PC-9 (cell line): ENCODE measurements around the gene ATE1. TPM values are rescaled to one million over a fixed set of nuclear protein-coding genes. Genes with fewer than 3 reads are reported as not detected.

ENCODE experiments used
- BruUV-seq: library from RNA; stranded (reverse); fragments of 400-500 nt; replicated peaks from 2 replicates; lab custom pipeline; 2021; lab: Mats Ljungman, UMichigan
- CTCF ChIA-PET: fragments of 300-600 bp; sonication (Branson Sonifier 250); formaldehyde crosslinking; loops from one replicate; lab custom pipeline; 2022; ENCODE audit warnings: antibody characterized with exemption; lab: Charles Lee
- POLR2A ChIA-PET: fragments of 300-600 bp; sonication (Branson Sonifier 250); formaldehyde crosslinking; loops from one replicate; lab custom pipeline; 2022; ENCODE audit warnings: antibody characterized with exemption; ENCODE audit not compliant: unreplicated experiment; lab: Charles Lee
- DNase-seq, 2 experiments: peaks; one replicate each; pipeline versions ENCODE4 v3.0.0 to v3.0.0-alpha.2; 2015 to 2022; ENCODE audit warnings: mixed read lengths in 1 of 2
- H2AFZ ChIP-seq: fragments of 200-600 bp; sonication (generic); 2 replicates; pipeline ENCODE4 v1.8.1; 2017; ENCODE audit warnings: antibody characterized with exemption
- H3F3A ChIP-seq: fragments of 200-600 bp; sonication (generic); 2 replicates; pipeline ENCODE4 v1.8.1; 2017; ENCODE audit warnings: antibody characterized with exemption, mild to moderate bottlenecking, low read depth; ENCODE audit not compliant: insufficient read depth
- H3K27ac ChIP-seq: fragments of 200-600 bp; sonication (generic); 2 replicates; pipeline ENCODE4 v1.6.1; 2016; ENCODE audit warnings: mixed run types
- H3K27me3 ChIP-seq: fragments of 200-600 bp; sonication (generic); 2 replicates; pipeline ENCODE4 v1.6.1; 2016; ENCODE audit warnings: low read depth, mixed run types; ENCODE audit not compliant: insufficient read depth
- H3K36me3 ChIP-seq: fragments of 200-600 bp; sonication (generic); 2 replicates; pipeline ENCODE4 v1.6.1; 2016; ENCODE audit warnings: low read depth, mixed run types
- H3K4me1 ChIP-seq: fragments of 200-600 bp; sonication (generic); replicated peaks from 2 replicates; pipeline ENCODE4 v1.6.1; 2016; ENCODE audit warnings: mixed run types; ENCODE audit not compliant: insufficient read depth
- H3K4me2 ChIP-seq: fragments of 200-600 bp; sonication (generic); 2 replicates; pipeline ENCODE4 v1.6.1; 2017; ENCODE audit warnings: mixed run types
- H3K4me3 ChIP-seq: fragments of 200-600 bp; sonication (generic); 2 replicates; pipeline ENCODE4 v1.6.1; 2016; ENCODE audit warnings: mixed run types
- H3K79me2 ChIP-seq: fragments of 200-600 bp; sonication (generic); 2 replicates; pipeline ENCODE4 v1.6.1; 2017; ENCODE audit warnings: low read depth, mixed run types
- H3K9me2 ChIP-seq: fragments of 200-600 bp; sonication (generic); 2 replicates; pipeline ENCODE4 v1.8.1; 2017; ENCODE audit warnings: mild to moderate bottlenecking; ENCODE audit not compliant: insufficient read depth
- H3K9me3 ChIP-seq: fragments of 200-600 bp; sonication (generic); 2 replicates; pipeline ENCODE4 v1.8.1; 2016; ENCODE audit warnings: low read depth; ENCODE audit not compliant: insufficient read depth
- H4K20me1 ChIP-seq: fragments of 200-600 bp; sonication (generic); 2 replicates; pipeline ENCODE4 v1.8.1; 2017; ENCODE audit not compliant: insufficient read depth
- EZH2 ChIP-seq: fragments of 200-600 bp; sonication (generic); IDR thresholded peaks from 2 replicates; pipeline ENCODE4 v1.8.0; 2017; ENCODE audit warnings: antibody characterized with exemption, low read depth
- intact Hi-C: fragments of 100-400 bp; cut with micrococcal nuclease; formaldehyde crosslinking; loops from one replicate; pipeline ENCODE4 v1.10.0; 2022; ENCODE audit not compliant: unreplicated experiment
- total RNA-seq: library from RNA; stranded (reverse); gene quantifications from 2 replicates; pipeline ENCODE4 v1.2.3, GENCODE V29; 2021
- TF ChIP-seq, protein P1 (sequence below): fragments of 200-600 bp; sonication (generic); conservative IDR thresholded peaks from 2 replicates; pipeline ENCODE4 v1.6.1; 2017; ENCODE audit warnings: mixed run types, antibody characterized with exemption, mild to moderate bottlenecking, moderate library complexity

Gene ATE1
- total RNA-seq, 1 experiment from 2014 or later = 14.8 TPM

GRCh38 chr10:121822180-121822579 is 105.7 kb downstream of the ATE1 start:
- no peaks in the 10 kb centered on the region for H3K9me3 ChIP-seq
- BruUV-seq = no TSS peak
- no peak for TF ChIP-seq EZH2
- TF ChIP-seq, protein P1, sequence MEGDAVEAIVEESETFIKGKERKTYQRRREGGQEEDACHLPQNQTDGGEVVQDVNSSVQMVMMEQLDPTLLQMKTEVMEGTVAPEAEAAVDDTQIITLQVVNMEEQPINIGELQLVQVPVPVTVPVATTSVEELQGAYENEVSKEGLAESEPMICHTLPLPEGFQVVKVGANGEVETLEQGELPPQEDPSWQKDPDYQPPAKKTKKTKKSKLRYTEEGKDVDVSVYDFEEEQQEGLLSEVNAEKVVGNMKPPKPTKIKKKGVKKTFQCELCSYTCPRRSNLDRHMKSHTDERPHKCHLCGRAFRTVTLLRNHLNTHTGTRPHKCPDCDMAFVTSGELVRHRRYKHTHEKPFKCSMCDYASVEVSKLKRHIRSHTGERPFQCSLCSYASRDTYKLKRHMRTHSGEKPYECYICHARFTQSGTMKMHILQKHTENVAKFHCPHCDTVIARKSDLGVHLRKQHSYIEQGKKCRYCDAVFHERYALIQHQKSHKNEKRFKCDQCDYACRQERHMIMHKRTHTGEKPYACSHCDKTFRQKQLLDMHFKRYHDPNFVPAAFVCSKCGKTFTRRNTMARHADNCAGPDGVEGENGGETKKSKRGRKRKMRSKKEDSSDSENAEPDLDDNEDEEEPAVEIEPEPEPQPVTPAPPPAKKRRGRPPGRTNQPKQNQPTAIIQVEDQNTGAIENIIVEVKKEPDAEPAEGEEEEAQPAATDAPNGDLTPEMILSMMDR = no peak
- no peak overlapping the region for H3K4me3 ChIP-seq
- H3K27ac ChIP-seq = no peak overlapping the region
- POLR2A ChIA-PET = no interaction called here
- DNase-seq = no peak
- no peaks in the 10 kb centered on the region for H3K79me2 ChIP-seq
- no peaks in the 10 kb centered on the region for H3F3A ChIP-seq
- H3K4me1 ChIP-seq = no peaks in the 10 kb centered on the region
- H4K20me1 ChIP-seq = no peaks in the 10 kb centered on the region
- H3K4me2 ChIP-seq = no peak overlapping the region
- CTCF ChIA-PET = no interaction called here
- H2AFZ ChIP-seq = no peak overlapping the region
- intact Hi-C loops = no loop called here
- H3K9me2 ChIP-seq = no peaks in the 10 kb centered on the region
- H3K36me3 ChIP-seq = no peaks in the 10 kb centered on the region
- no peaks in the 10 kb centered on the region for H3K27me3 ChIP-seq

DNA sequence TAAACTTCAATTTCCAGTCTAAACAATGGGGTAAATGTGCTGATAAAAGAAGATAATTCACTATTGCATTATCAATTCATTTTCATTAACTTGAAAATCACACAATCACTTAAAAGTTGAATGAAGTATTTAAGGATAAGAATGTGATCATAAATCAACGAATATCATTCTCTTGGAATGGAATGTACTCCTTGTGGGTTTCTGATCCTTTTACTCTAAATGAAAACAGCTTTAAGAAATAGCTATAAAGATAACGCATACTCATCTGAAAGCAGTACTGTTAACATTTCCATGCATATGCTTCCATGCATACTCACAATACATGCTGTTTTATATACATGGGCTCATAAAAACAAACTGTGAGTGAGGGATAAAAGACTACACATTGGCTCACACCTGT is 108.8 kb downstream of the ATE1 start:
- Histone ChIP-seq H3K4me1 (no peaks in the 10 kb centered on the region), H4K20me1 (no peaks in the 10 kb centered on the region), H3K36me3 (no peaks in the 10 kb centered on the region), H2AFZ (no peak overlapping the region), H3K9me2 (no peaks in the 10 kb centered on the region), H3F3A (no peaks in the 10 kb centered on the region), H3K79me2 (no peaks in the 10 kb centered on the region), H3K27ac (no peak overlapping the region), H3K9me3 (no peaks in the 10 kb centered on the region), H3K4me3 (no peak overlapping the region), H3K4me2 (no peak overlapping the region), H3K27me3 (no peaks in the 10 kb centered on the region)
- intact Hi-C loops = no loop called here
- no TSS peak for BruUV-seq
- ChIA-PET CTCF (no interaction called here), POLR2A (no interaction called here)
- DNase-seq = no peak
- no peak for TF ChIP-seq EZH2
- TF ChIP-seq, protein P1 = no peak

GRCh38 chr10:121818599-121818998 is 109.2 kb downstream of the ATE1 start:
- ChIA-PET CTCF (no interaction called here), POLR2A (no interaction called here)
- H3K27me3 ChIP-seq = no peaks in the 10 kb centered on the region
- no peak overlapping the region for H2AFZ ChIP-seq
- H3F3A ChIP-seq = no peaks in the 10 kb centered on the region
- BruUV-seq = no TSS peak
- no peaks in the 10 kb centered on the region for H4K20me1 ChIP-seq
- DNase-seq = no peak
- H3K27ac ChIP-seq = no peak overlapping the region
- H3K36me3 ChIP-seq = no peaks in the 10 kb centered on the region
- H3K4me2 ChIP-seq = no peak overlapping the region
- TF ChIP-seq, protein P1 = no peak
- TF ChIP-seq EZH2 = no peak
- H3K4me3 ChIP-seq = no peak overlapping the region
- no peaks in the 10 kb centered on the region for H3K79me2 ChIP-seq
- no peaks in the 10 kb centered on the region for H3K9me3 ChIP-seq
- intact Hi-C loops = no loop called here
- no peaks in the 10 kb centered on the region for H3K4me1 ChIP-seq
- no peaks in the 10 kb centered on the region for H3K9me2 ChIP-seq
